Measurements from ENCODE around the gene DTWD1.
"Not testable (repeated sequence)": the region's sequence is repeated elsewhere in the genome, so short reads cannot be mapped to it uniquely, and the experiment has no call there.

DTWD1 gene

DNA sequence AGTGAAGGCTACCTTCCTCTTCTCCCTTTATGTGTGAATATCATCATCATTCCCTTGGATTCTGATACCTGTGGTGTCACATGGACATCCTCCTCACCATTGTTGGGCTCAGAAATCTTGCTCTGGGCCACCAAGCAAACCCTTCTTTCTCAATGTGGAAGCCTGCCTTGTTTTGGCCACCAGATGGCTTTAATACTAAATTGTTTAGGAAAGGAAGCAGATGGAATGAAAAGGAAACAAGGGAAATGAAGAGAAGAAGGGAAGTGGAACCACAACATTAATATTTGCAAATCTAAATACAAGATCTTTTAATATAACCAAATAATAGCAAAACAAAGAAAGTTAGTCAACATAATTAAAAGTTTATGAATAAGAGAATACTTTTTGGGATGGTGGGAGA, 14.3 kb upstream of the DTWD1 start:
- no peak for TF ChIP-seq CTCF (IDR thresholded peaks at IDR 0.05; ENCODE audit: insufficient read depth, low read length, poor library complexity, severe bottlenecking)
- Histone ChIP-seq H3K27me3 (replicated peaks; ENCODE audit: control insufficient read depth, insufficient read depth, low read length) (no peaks in the 10 kb centered on the region), H3K36me3 (ENCODE audit: control insufficient read depth, insufficient read depth, low read length) (no peaks in the 10 kb centered on the region), H3K4me3 (replicated peaks; ENCODE audit: low read depth, low read length) (no peak overlapping the region)
- no peak for DNase-seq (ENCODE audit: extremely low read depth, insufficient read length)

DNA sequence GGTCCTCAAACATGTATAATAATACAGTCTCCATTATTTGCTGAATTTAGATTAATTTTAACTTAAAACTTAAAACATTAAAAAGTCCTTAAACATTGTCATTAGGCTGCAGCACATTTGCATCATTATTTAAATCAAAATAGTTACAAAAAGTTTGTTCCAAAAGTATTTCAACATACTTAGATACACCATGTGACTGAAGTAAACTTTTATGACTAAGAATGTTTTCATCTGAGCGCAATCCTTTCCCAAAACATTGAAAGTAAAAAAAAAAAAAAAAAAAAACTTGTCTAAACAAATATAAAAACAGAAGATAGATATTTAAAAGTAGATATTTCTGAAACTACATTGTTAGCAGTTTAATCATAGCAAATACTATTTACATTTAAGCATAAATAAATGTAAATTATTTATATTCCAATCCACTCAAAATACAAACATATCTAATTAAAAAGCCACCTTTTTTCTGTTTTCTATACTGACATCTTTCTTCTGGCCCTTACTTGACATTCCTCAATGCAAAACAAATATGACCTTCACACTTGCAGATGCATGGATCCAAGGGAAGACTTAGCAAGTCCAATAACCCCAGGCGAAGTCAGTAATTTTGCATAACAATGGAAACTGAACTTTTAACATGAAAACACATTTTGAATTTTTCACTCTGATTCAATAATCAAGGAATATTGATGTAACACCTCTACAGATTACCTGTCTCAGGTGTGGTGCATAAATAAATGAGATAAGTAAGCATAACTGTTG, 10.5 kb upstream of the DTWD1 start:
- H3K27me3 ChIP-seq (replicated peaks; ENCODE audit: control insufficient read depth, insufficient read depth, low read length) = no peaks in the 10 kb centered on the region
- H3K36me3 ChIP-seq (ENCODE audit: control insufficient read depth, insufficient read depth, low read length) = no peaks in the 10 kb centered on the region
- no peak for DNase-seq (ENCODE audit: extremely low read depth, insufficient read length)
- no peak for TF ChIP-seq CTCF (IDR thresholded peaks at IDR 0.05; ENCODE audit: insufficient read depth, low read length, poor library complexity, severe bottlenecking)
- H3K4me3 ChIP-seq (replicated peaks; ENCODE audit: low read depth, low read length) = no peak overlapping the region

GRCh38 chr15:49612240-49612639, 8.6 kb upstream of the DTWD1 start:
- not testable (repeated sequence) for H3K4me3 ChIP-seq (replicated peaks; ENCODE audit: low read depth, low read length); DNase-seq (ENCODE audit: extremely low read depth, insufficient read length); H3K27me3 ChIP-seq (replicated peaks; ENCODE audit: control insufficient read depth, insufficient read depth, low read length); H3K36me3 ChIP-seq (ENCODE audit: control insufficient read depth, insufficient read depth, low read length)

DNA sequence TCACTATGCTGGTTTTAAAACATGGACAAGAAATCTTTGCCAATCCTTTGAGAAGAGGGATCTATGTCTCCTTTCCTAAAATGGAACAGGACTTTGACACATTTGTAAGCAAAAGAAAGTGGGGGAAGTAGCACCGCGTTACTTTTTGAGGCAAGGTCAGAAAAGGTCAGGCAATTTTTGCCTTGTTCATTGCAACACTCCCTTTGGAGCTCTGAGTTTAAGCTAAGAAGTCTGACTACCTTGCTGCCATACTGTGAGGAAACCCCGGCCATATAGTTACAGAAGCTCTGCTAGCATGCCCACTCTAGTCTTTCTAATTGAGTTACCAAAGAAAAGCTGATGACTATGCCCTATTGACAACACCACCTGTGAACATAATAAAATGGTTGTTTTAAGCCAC, 1.6 kb upstream of the DTWD1 start:
- Histone ChIP-seq H3K27me3 (replicated peaks; ENCODE audit: control insufficient read depth, insufficient read depth, low read length) (no peaks in the 10 kb centered on the region), H3K36me3 (ENCODE audit: control insufficient read depth, insufficient read depth, low read length) (no peaks in the 10 kb centered on the region), H3K4me3 (replicated peaks; ENCODE audit: low read depth, low read length) (no peak overlapping the region)
- no peak for TF ChIP-seq CTCF (IDR thresholded peaks at IDR 0.05; ENCODE audit: insufficient read depth, low read length, poor library complexity, severe bottlenecking)
- DNase-seq (ENCODE audit: extremely low read depth, insufficient read length) = no peak

DNA sequence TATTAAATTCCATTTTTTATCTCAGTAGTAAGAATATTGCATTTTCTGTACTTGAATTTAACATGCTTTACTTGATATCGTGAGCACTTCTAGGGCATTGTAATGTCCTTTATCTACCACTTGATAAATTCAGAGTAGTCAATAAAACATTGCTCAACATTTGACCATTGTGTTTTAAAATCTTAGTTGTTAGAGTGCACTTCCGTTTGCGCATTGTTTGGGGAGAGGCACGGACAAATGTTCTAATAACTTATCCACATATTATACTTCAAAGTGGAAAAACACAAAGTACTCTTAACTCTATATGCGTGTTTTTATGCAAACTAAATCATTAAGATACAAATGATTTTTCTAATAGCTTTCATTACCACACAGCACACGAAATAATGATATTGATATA, 649 bp upstream of the DTWD1 start:
- no peak for DNase-seq (ENCODE audit: extremely low read depth, insufficient read length)
- Histone ChIP-seq H3K36me3 (ENCODE audit: control insufficient read depth, insufficient read depth, low read length) (no peaks in the 10 kb centered on the region), H3K27me3 (replicated peaks; ENCODE audit: control insufficient read depth, insufficient read depth, low read length) (no peaks in the 10 kb centered on the region), H3K4me3 (replicated peaks; ENCODE audit: low read depth, low read length) (peak overlapping the region; percentile 87)
- no peak for TF ChIP-seq CTCF (IDR thresholded peaks at IDR 0.05; ENCODE audit: insufficient read depth, low read length, poor library complexity, severe bottlenecking)

DNA sequence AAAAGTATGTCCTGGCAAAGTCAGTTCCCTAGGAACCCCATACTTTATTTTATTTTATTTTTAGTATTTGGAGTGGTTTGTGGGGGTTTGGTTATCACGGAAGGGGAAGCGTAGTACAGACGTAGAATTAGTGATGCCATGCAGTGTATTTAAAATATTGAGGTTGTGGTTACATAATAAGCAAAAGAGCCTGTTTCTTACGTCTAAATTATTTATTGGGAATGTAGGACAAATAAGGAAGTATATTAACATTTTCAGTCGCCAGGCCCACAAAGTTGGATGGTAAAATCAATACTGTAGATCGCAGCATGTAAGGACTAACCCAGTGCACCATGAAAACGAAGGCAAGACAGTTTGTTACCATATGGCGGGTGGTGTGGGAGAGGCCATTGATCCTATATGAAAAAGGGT, 558 bp downstream of the DTWD1 start:
- H3K27me3 ChIP-seq (replicated peaks; ENCODE audit: control insufficient read depth, insufficient read depth, low read length) = no peaks in the 10 kb centered on the region
- peak overlapping the region; percentile 87 for H3K4me3 ChIP-seq (replicated peaks; ENCODE audit: low read depth, low read length)
- DNase-seq (ENCODE audit: extremely low read depth, insufficient read length) = no peak
- no peak for TF ChIP-seq CTCF (IDR thresholded peaks at IDR 0.05; ENCODE audit: insufficient read depth, low read length, poor library complexity, severe bottlenecking)
- H3K36me3 ChIP-seq (ENCODE audit: control insufficient read depth, insufficient read depth, low read length) = no peaks in the 10 kb centered on the region; the same call in 1 of the 2 replicates
